D721Med (cell line): ENCODE measurements around the gene MFSD12.

ENCODE experiments used
- DNase-seq: peaks from one replicate; pipeline ENCODE4 v3.0.0; 2011; ENCODE audit warnings: low spot score; ENCODE audit not compliant: insufficient read length
- FAIRE-seq: peaks from 2 replicates; lab custom pipeline; 2011; peaks lifted over from hg19 to GRCh38; lab: Jason Lieb, UNC
- CTCF ChIP-seq: IDR thresholded peaks from 2 replicates; pipeline ENCODE4 v1.5.1; 2012; ENCODE audit warnings: mild to moderate bottlenecking, control low read depth; ENCODE audit not compliant: insufficient read depth; ENCODE audit errors: missing control alignments

The MFSD12 gene

GRCh38 chr19:3546119-3546518 lies 11.3 kb downstream of the MFSD12 start:
- no peak for TF ChIP-seq CTCF
- DNase-seq, result no peak
- no peak for FAIRE-seq

DNA sequence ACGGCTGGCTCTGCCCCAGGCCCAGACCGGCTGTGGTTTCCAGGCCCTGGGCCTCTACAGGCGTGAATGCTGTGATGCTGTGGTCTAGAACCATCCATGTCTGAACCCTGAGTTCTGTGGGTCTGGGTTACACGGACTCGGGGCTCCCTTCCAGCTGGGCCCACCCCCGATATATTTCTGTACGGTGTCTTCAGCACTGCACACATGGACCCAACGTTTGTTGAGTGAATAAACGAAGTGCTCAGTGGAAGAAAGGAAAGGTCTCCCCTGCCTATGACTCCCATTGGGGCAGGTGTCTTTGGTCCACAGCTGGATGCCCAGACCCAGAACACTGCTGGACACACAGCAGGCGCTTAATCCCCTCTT lies 11.7 kb downstream of the MFSD12 start:
- FAIRE-seq, result no peak
- no peak for TF ChIP-seq CTCF
- DNase-seq, result no peak

DNA sequence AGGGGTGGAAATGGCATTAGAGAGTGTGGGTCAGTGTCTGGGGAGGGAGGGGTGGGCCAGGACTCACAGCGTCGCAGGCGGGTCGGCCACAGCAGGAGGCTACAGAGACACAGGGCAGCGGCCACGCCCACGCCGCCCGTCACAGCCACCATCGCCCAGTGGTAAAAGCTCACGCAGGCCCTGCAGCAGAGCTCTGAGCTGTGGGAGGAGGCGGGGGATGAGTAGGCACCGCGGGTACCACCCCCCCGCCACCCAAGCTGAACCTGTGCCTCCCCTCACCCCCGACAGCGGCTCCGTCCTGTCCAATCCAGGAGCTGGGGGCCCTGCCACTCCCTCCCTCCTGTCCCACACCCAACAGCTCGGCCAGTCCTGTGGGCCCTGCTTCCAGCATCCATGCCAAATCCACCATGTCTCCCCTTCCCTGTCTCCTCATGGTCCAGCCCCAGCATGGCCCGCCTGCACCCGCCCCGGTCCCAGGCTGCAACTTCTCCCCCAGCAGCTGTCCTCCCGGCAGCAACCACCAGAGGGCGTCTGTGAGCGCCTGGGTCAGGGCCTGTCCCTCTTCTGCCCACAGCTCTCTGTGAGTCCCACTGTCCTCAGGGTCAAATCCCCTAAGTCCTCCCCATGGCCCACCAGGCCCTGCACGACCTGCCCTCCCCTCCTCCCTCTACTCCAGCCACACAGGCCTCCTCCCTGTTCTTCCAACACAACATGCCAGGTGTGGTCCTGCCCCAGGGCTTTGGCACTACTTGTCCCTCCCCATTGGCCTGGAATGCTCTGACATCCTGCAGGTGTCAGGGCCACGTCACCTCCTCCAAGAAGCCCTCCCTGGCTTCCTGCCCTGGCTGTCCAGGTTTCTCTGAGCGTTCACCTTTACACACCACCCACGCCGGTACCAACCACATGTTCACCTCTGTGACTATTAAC lies 12.4 kb downstream of the MFSD12 start:
- peak; percentile 72 for TF ChIP-seq CTCF
- peak; percentile 87 for DNase-seq
- no peak for FAIRE-seq

- TF ChIP-seq CTCF, result no peak
- no peak for FAIRE-seq
- no peak for DNase-seq
Measured at GRCh38 chr19:3544058-3544376, 13.4 kb downstream of the MFSD12 start.

GRCh38 chr19:3543150-3544057 lies 14.0 kb downstream of the MFSD12 start:
- TF ChIP-seq CTCF, result no peak
- FAIRE-seq (no peak), DNase-seq (no peak)

GRCh38 chr19:3539756-3540118 lies 17.6 kb downstream of the MFSD12 start:
- DNase-seq (no peak), FAIRE-seq (no peak)
- TF ChIP-seq CTCF, result no peak
